Nucleus accumbens (tissue), 56 donors: Measurements from ENCODE around the gene ARHGEF16.

Experiments
- DNase-seq, 56 donors: peaks; one replicate each; lab custom pipeline; 2025; lab: John Stamatoyannopoulos, UW

The ARHGEF16 gene

GRCh38 chr1:3454811-3455618 lies 550 bp downstream of the ARHGEF16 start:
- DNase-seq: no peak

- DNase-seq: no peak
Measured at GRCh38 chr1:3455670-3456448, 1.4 kb downstream of the ARHGEF16 start.

- DNase-seq: no peak
Measured at GRCh38 chr1:3456449-3456963, 2.0 kb downstream of the ARHGEF16 start.

- no peak for DNase-seq
Measured at GRCh38 chr1:3456964-3457909, 2.8 kb downstream of the ARHGEF16 start.

GRCh38 chr1:3457910-3458883 lies 3.7 kb downstream of the ARHGEF16 start:
- peak in 24 of 56 donors; percentile 15 to 66 (median 38) for DNase-seq

DNA sequence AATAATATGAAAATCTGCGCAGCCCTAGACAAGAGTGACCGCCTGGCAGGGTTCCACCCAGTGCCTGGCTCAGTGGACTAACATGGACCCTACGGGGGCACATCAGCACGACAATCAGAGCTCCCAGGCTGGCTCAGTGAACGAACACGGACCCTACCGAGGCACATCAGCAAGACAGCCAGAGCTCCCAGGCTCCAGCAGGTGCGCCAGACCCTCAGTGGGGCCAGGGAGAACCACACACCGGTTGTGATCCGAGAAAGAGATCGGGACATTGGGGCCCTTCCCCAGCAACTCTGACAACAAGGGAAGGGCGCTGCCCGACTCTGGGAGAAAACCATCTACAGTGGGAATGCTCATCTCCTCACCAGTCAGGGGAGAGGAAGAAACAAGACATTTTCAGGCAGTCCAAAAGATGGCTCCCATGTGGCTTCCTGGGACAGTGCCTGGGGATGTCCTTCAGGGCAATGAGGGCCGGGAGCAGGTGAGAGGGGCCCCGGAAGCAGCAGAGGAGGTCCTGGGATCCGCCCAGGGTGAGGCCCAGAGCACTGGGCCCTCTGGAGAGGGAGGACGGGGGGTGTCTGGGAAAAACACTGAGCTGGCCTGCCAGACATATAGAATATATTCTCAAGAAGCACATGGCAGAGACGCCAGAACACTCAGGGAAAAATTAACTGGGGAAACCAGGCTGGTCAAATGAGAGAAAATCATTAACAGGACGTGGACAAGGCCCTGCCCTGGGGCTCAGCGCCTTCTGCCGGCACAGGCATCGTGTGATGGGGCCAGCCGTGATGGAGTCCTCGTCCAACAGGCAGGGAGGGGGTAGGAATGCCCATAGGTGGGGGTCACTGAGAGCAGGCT lies 4.8 kb downstream of the ARHGEF16 start:
- no peak for DNase-seq

GRCh38 chr1:3459940-3460671 lies 5.6 kb downstream of the ARHGEF16 start:
- no peak for DNase-seq

DNA sequence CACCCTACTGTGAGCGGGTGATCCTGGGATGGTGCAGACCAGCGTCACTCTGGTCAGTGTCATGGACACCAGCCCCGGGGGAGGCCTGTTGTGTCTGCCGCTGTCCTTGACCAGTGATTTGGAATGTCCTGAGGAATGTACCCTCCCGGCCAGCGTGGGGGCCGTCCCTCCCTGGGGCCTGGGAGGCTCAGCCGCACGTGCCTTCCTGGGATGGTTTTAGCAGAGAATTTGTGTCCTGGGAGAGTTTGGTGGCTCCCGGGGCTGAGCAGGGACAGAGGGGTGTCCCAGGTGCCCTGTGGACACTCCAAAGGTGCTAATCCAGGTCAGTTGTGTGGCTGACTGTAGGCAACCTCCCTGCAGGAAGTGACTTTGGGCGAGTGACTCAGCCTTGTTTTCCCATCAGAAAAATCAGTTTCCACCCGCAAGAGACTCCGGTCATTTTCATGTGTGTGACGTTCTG lies 6.2 kb downstream of the ARHGEF16 start:
- DNase-seq: no peak

DNA sequence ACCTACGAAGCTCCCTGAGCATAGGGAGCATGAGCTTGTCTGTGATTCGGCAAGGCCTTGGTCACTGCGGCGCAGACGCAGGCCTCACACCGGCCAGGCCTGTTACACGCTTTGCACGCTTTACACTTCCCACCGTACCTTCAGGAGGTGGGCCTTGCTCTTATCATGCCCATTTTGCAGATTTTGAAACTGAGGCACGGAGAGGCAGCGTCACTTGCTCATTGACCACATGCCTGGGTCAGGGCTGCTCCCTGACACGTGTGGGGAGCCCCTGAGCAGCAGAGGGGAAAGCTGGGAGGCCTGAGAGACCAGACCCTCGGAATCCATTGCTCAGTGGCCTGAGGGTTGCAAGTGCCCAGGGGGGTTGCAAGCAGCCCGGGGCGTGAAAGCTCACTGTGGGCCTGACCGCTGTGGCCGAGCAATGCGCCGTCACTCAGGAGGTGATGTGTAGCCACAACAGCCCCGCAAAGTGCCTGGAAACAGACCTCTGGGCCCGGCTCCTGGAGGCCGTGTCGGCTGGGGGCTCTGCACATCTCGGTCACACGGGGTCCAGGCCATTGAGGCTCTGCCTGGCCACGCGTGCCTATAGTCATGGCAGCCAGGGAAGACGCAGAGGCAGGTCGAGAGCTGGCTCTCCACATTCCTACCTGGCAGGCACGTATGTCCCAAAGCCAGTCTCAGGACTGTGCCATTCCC lies 6.9 kb downstream of the ARHGEF16 start:
- DNase-seq: no peak

GRCh38 chr1:3461934-3462275 lies 7.4 kb downstream of the ARHGEF16 start:
- DNase-seq: no peak

GRCh38 chr1:3462356-3463012 lies 8.0 kb downstream of the ARHGEF16 start:
- no peak for DNase-seq

DNA sequence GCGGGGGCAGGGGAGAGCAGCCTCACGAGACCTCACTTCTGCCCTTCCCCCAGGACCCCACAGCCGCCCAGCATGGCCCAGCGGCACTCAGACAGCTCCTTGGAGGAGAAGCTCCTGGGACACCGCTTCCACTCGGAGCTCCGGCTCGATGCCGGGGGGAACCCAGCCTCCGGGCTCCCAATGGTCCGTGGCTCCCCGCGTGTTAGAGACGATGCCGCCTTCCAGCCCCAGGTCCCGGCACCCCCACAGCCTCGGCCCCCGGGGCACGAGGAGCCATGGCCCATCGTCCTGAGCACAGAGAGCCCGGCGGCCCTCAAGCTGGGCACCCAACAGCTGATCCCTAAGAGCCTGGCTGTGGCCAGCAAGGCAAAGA lies 8.5 kb downstream of the ARHGEF16 start:
- DNase-seq: no peak

DNA sequence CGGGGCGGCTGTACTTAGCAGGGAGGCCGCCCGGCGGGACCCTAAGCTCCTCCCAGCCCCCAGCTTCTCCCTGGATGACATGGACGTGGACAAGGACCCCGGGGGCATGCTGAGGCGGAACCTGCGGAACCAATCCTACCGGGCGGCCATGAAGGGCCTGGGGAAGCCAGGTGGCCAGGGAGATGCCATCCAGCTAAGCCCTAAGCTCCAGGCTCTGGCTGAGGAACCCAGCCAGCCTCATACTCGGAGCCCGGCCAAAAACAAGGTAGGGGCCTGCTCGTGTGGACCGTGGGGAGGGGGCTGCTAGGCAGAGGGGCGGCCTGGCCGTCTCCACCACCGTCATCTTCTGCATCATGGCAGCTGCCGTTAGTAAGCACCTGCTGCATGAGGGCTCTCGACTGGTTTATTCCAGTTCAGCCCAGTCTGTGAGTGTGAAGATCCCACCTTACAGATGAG lies 9.0 kb downstream of the ARHGEF16 start:
- DNase-seq: no peak

DNA sequence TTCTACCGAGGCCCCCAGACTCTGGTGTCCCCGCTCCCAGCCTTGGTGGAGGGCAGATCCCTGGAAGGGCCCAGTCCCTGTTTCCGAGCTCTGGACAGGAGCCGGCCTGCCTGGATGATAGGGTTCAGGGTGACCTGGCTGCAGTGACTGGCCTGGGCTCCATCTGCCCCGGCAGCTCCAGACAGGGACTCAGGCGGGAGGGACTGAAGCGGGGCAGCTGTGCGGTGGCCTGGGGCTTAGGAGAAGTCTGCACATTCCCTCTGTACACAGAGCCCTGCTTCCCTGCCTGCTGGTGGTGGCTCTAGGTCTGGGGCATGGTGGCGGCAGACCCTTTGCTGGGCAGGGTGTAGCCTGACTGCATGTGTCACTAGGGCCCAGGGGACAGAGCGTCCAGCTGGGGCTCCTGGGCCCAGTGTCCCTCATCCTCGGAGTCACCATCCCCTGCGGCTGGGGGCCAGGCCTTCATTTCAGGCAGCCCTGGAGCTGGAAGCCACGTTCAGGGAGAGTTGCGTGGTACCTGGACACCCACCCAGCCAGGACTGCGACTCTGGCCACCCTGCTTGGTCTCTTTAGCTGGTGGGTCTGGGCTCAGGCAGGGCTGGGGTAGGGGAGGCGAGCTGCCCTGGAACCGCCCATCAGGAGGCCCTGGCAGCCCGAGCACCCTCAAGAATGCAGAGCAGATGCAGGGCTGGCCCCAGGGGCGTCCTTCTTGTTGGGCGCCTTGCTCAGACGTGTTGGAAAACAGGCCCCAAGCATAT lies 9.6 kb downstream of the ARHGEF16 start:
- no peak for DNase-seq

- no peak for DNase-seq
Measured at GRCh38 chr1:3464649-3465025, 10.2 kb downstream of the ARHGEF16 start.
